ENCODE measurements around the gene SREK1. TPM values are rescaled to one million over a fixed set of nuclear protein-coding genes. Genes with fewer than 3 reads are reported as not detected.

Gene SREK1
- total and polyA plus RNA-seq, 4 donors = 17.7 to 337 (median 51.1) TPM

- Histone ChIP-seq H3K27me3 (ENCODE audit: control insufficient read depth in 3 of 3, insufficient read depth in 3 of 3, low read length in 2 of 3) (no peaks in the 10 kb centered on the region), H3K27ac (ENCODE audit: low read depth in 1 of 2, low read length in 1 of 2) (no peak overlapping the region), H3K9ac (ENCODE audit: insufficient read depth in 1 of 2, low read length in 2 of 2) (no peak overlapping the region), H3K4me1 (ENCODE audit: control insufficient read depth in 5 of 5, insufficient read depth in 5 of 5, low read length in 5 of 5) (no peaks in the 10 kb centered on the region), H3K36me3 (ENCODE audit: control insufficient read depth in 4 of 4, insufficient read depth in 4 of 4, low read length in 4 of 4) (no peaks in the 10 kb centered on the region), H3K9me3 (ENCODE audit: control insufficient read depth in 4 of 4, insufficient read depth in 3 of 4, low read length in 3 of 4) (no peaks in the 10 kb centered on the region), H3K4me3 (no peak overlapping the region)
- WGBS, 2 donors = 78 to 86% methylated on average over 12 of the region's 12 CpGs
- ATAC-seq (ENCODE audit: insufficient read depth, low FRiP score) (no peak), DNase-seq (no peak)
- TF ChIP-seq CTCF (IDR thresholded peaks at IDR 0.05; ENCODE audit: control extremely low read depth, extremely low read depth) = no peak
Measured at GRCh38 chr5:66232706-66233445, 88.8 kb downstream of the SREK1 start.

Other genes with a start within 250 kb of the SREK1 start
- 100 to 1,000 TPM in 1 of 2 donors, 10 to 100 TPM in 1; 57.5 to 235 TPM for gene ERBIN, start 217.7 kb upstream of the SREK1 start, total RNA-seq
- gene ERBIN, start 217.7 kb upstream of the SREK1 start, polyA plus RNA-seq = 10 to 100 TPM; 13.8 to 26.3 TPM